Upper lobe of right lung (tissue), 1 donor: Measurements from ENCODE around the gene GLIS1. TPM values are rescaled to one million over a fixed set of nuclear protein-coding genes. Genes with fewer than 3 reads are reported as not detected.

Source experiments
- ATAC-seq: fragments of 200-7000 bp; cut with Tn5 transposase; one replicate; pipeline ENCODE4 v1.9.1; 2020; ENCODE audit warnings: mild to moderate bottlenecking, moderate library complexity
- DNase-seq: peaks from one replicate; pipeline ENCODE4 v3.0.0-alpha.2; 2020
- H3K27ac ChIP-seq: fragments of 200-600 bp; one replicate; pipeline ENCODE4 v1.8.0; 2022
- H3K27me3 ChIP-seq: fragments of 200-600 bp; one replicate; pipeline ENCODE4 v1.8.0; 2022; ENCODE audit warnings: mild to moderate bottlenecking
- H3K36me3 ChIP-seq: fragments of 200-600 bp; one replicate; pipeline ENCODE4 v1.8.0; 2022
- H3K4me1 ChIP-seq: fragments of 200-600 bp; one replicate; pipeline ENCODE4 v1.8.0; 2022
- H3K4me3 ChIP-seq: fragments of 200-600 bp; one replicate; pipeline ENCODE4 v1.8.0; 2022; ENCODE audit warnings: mild to moderate bottlenecking
- H3K9me3 ChIP-seq: fragments of 200-600 bp; one replicate; pipeline ENCODE4 v1.8.0; 2022
- CTCF ChIP-seq: fragments of 200-600 bp; IDR thresholded peaks from one replicate; pipeline ENCODE4 v1.8.0; 2022; ENCODE audit warnings: antibody characterized with exemption
- intact Hi-C: fragments of 100-400 bp; cut with DNase I; formaldehyde crosslinking; loops from one replicate; pipeline ENCODE4 v1.11.0; 2022
- total RNA-seq: library from RNA; stranded (reverse); fragmentation: NEBNext Ultra II Directional; extraction: Animal tissue kit (Norgen Biotek cat#: 25700); gene quantifications from one replicate; pipeline ENCODE4 v1.2.1, GENCODE V29; 2021
- donor health status: DM: no; HTN: yes; CAD: no; lungs with severe emphysema.

GLIS1 gene
- total RNA-seq, 1 donor from 2014 or later: 0.14 TPM

- Histone ChIP-seq H3K27ac (no peak overlapping the region), H3K27me3 (peaks cover 28% of the 10 kb centered on the region), H3K36me3 (no peaks in the 10 kb centered on the region), H3K4me3 (no peak overlapping the region), H3K4me1 (no peaks in the 10 kb centered on the region), H3K9me3 (no peaks in the 10 kb centered on the region)
- ATAC-seq: no peak
- DNase-seq: no peak
- TF ChIP-seq CTCF: no peak
- intact Hi-C loops: no loop called here
Measured at GRCh38 chr1:53691326-53691725, 47.6 kb downstream of the GLIS1 start.

GRCh38 chr1:53690411-53690810, 48.6 kb downstream of the GLIS1 start:
- intact Hi-C loops: no loop called here
- DNase-seq: no peak
- Histone ChIP-seq H3K27ac (no peak overlapping the region), H3K4me1 (no peaks in the 10 kb centered on the region), H3K36me3 (no peaks in the 10 kb centered on the region), H3K9me3 (no peaks in the 10 kb centered on the region), H3K4me3 (no peak overlapping the region), H3K27me3 (peaks cover 32% of the 10 kb centered on the region)
- no peak for ATAC-seq
- TF ChIP-seq CTCF: no peak

- DNase-seq: no peak
- TF ChIP-seq CTCF: no peak
- intact Hi-C loops: no loop called here
- Histone ChIP-seq H3K36me3 (no peaks in the 10 kb centered on the region), H3K9me3 (no peaks in the 10 kb centered on the region), H3K4me3 (no peak overlapping the region), H3K27ac (no peak overlapping the region), H3K27me3 (peaks cover 35% of the 10 kb centered on the region), H3K4me1 (no peaks in the 10 kb centered on the region)
- ATAC-seq: no peak
Measured at GRCh38 chr1:53689736-53690326, 49.1 kb downstream of the GLIS1 start.

GRCh38 chr1:53689223-53689622, 49.7 kb downstream of the GLIS1 start:
- Histone ChIP-seq H3K4me1 (no peaks in the 10 kb centered on the region), H3K36me3 (no peaks in the 10 kb centered on the region), H3K9me3 (no peaks in the 10 kb centered on the region), H3K27me3 (peaks cover 41% of the 10 kb centered on the region), H3K27ac (no peak overlapping the region), H3K4me3 (no peak overlapping the region)
- no peak for TF ChIP-seq CTCF
- intact Hi-C loops: no loop called here
- ATAC-seq (no peak), DNase-seq (no peak)

GRCh38 chr1:53688381-53689102, 50.4 kb downstream of the GLIS1 start:
- Histone ChIP-seq H3K4me3 (no peak overlapping the region), H3K27me3 (peaks cover 47% of the 10 kb centered on the region), H3K9me3 (no peaks in the 10 kb centered on the region), H3K36me3 (no peaks in the 10 kb centered on the region), H3K4me1 (no peaks in the 10 kb centered on the region), H3K27ac (no peak overlapping the region)
- no peak for TF ChIP-seq CTCF
- intact Hi-C loops: no loop called here
- DNase-seq (no peak), ATAC-seq (no peak)
